ENCODE measurements around the gene KRT83. TPM values are rescaled to one million over a fixed set of nuclear protein-coding genes. Genes with fewer than 3 reads are reported as not detected.
"Not testable (repeated sequence)": the region's sequence is repeated elsewhere in the genome, so short reads cannot be mapped to it uniquely, and the experiment has no call there.

The KRT83 gene
- total RNA-seq, 1 donor from 2014 or later = not detected

DNA sequence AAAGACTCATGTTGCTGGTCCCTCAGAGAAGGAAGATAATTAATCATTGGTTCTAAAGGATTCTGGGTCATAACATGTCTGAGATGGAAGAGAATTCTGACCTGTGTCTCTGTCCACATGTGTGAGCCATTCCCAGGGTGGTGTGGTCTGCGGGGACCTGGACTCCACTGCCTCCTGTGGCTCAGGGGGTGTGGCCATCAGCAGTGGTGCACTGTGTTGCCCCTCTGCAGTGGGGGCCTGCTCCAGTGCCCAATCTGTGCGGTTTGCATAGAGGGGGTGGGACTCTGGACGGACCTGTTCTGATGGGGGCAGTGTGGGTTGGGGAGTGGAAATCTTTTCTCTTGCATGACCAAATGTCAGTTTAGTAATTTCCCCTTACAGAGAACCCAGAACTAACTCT is 32.6 kb upstream of the KRT83 start:
- no peak for DNase-seq (ENCODE audit: low read depth in 2 of 2)

DNA sequence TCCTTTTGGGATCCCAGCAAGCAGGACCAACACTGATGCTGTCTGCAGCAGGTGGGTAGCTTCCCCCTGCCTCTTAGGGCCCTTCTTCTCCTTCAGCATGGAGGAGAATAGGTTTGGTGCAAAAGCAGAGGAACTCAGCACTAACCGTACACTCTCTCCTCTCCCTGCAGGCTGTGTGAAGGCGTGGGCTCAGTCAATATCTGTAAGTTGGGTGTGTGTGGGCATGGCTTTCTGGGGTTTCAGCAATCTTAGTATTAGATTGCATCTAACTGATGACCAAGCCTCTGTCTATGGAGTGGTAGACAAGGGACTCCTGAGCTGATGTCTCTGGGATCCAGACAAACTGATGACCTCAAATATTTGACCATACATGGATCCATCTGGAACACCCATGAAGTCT is 31.8 kb upstream of the KRT83 start:
- no peak for DNase-seq (ENCODE audit: low read depth in 2 of 2)

DNA sequence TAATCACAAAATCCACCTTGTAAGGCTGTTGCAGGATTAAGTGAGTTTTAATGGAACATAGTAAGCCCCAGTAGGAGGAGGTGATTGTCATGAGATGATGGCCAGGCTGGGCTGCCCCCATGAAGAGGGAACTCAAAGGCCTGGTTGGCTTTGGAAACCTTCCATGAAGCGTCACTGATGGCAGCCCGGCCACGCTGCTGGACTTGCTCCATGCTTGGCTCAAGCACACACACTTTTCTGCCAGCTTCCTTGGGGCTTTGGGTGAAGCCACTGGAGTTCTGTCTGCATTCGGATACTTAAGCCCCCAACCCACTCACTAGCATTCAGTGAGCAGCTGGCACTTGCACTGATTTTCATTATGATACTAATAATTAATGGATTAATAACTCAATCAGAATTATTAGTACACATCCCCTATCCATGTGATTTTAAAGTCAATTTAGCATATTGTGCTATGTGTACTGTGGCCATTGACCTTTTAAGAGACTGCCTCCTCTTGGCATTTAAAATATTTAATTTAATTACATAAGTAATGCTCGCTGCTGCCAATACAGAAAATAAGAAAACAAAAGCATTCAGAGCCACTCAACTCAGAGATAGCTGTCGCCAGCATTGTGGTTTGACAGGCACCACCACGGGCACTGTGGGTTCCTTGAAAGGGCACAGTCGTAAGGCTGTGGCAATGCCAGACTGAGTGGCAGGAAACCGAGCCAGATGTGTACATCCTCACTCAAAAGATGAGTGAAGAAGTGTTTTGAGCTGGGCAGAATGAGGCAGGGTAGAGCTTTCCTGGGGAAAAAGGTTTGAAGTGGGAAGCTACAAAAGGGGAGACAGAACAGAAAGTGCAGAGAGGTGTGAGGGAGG is 30.2 kb upstream of the KRT83 start:
- no peak for DNase-seq (ENCODE audit: low read depth in 2 of 2)

DNA sequence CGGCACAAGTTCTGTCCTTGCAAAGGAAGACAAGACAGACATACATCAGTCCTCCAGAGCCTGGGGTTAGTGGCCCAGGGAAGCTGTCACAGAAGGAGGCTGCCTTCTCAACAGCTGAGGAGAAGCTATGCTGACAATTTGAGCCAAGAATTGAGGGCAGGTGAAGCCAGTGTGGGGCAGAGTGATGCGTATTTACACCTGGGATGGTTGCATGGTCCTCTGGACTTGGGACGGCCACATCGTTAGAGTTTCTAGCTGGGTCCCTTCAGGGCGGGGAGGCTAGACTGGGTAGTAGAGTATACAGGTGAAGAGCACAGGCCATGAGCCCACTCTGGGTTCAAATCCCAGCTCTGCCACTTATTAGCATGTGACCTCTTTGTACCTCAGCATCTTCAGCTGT is 29.6 kb upstream of the KRT83 start:
- no peak for DNase-seq (ENCODE audit: low read depth in 2 of 2)

DNA sequence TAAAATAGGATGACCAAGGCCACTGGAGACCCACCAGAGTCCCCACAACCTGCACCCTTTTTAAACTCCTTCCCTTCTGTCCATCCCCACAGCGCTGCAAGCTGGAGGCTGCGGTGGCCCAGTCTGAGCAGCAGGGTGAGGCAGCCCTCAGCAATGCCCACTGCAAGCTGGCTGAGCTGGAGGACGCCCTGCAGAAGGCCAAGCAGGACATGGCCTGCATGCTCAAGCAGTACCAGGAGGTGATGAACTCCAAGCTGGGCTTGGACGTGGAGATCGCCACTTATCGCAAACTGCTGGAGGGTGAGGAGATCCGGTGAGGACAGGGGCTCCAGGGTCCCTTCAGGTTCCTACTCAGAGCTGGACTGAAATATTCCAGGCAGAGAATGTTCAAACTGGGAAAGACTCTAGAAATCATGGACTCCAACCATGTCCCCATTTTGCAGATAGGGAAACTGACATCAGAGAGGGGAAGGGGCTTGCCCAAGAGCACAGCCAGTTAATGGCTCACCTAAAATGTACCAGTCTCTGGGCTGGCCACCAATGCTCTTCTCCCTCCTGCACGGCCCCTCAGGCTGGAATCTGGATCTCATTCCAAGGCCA is 28.9 kb upstream of the KRT83 start:
- DNase-seq (ENCODE audit: low read depth in 2 of 2) = no peak

DNA sequence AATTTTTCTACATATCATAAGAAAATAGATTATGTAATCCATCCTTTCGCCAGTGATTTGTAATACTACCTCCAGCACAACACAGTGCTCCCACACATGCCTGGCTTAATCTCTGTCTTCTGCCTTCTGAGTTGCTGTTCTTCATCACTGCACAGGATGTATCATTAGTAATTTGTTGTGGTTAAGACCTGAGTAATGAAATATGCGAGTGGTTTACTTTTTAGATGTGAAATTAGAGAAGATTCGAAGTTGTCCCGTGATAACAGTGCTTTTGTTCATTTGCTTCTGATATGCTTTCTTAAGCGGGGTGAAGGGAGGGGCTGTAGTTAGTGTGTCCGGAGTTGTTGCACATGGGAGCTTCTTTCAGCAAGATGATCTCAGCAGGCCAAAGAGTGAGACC is 28.0 kb upstream of the KRT83 start:
- DNase-seq (ENCODE audit: low read depth in 2 of 2) = no peak

DNA sequence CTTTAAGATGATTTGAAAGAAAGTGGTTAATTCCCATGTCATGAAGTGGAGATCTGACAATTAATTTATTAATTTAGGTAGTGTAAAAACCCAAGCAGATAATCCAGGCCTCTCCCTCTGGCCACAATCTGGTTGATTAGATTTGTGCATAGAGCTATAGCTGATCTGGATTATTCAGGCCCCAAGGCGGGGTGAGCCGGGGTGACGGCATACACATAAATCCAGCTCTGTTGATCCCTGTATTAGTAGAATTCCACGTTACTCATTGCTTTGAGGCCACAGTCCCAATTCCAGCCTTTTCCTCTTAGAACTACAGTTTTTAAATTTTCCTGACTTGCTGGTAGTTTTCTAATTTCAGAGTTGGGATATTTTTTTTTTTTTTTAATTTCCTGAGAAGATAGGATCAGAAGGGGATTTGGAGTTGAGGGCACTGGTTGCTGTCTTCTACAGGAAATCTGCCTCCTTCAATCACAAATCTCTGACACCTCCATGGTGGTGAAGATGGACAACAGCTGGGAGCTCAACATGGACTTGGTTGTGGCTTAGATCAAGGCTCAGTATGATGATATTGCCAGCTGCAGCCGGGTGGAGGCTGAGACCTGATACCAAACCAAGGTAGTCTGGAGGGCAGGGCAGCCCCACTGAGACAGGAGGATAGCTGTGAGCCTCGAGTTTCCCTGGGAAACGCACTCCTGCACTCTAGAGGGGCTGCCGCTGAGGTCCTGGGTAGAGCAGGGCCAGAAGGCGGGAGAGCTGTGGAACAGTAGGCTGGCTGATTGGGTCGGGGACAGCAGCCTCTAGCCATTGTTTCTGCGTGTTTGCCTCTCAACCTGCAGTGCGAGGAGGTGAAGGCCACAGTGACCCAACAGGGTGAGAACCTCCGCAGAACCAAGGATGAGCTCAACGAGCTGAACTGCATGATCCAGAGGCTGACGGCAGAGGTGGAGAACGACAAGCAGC is 26.6 kb upstream of the KRT83 start:
- DNase-seq (ENCODE audit: low read depth in 2 of 2) = no peak

DNA sequence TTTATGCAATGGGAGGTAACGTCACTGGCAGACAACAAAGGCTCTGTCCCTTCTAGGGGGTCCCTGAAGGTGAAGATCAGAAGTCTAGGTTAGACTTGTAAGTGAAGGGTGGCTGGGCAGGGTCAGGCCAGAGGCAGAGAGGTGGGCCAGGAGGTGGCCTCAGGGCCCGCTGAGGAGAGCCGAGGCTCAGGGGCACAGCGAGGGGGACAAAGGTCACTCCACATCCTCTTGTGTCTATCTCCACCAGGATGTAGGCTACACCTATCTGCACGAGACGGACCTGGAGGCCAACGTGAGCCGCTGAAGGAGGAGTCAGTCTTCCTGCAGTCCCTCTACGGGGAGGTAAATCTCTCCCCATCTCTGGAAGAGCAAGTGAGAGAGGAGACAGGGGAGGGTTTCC is 25.8 kb upstream of the KRT83 start:
- DNase-seq (ENCODE audit: low read depth in 2 of 2) = no peak

DNA sequence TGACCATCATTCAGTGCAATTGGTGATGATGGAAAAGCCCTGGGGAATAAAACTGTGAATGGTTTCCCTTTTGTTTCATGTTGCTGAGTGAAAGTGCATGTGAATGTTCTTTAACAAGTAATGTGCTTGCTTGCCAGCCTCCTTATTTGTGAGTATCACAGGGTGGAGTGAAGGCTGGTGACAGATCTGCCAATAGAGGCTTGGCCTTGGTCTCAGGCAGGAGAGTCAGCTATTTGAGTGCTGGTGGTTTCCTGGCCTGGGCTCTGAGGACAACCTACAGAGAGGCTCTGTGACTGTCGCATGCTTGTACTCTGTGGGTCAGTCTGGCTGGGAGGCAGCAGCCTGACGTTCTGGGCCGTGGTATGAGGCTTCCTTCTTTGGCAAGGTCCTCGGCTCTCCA is 25.4 kb upstream of the KRT83 start:
- no peak for DNase-seq (ENCODE audit: low read depth in 2 of 2)

DNA sequence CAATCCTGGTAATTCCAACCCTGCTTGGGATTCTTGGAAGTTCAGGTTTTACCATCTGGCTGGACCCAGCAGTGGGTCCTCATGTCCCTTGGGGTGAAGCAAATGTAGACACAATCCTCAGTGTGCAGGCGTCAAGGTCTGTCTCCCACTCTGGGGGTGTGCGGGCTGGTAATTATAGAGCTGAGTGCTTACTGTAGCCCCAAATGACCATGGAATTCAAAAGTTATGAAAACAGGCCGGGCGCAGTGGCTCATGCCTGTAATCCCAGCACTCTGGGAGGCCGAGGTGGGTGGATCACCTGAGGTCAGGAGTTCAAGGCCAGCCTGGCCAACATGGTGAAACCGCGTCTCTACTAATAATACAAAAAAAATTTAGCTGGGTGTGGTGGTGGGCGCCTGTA is 23.8 kb upstream of the KRT83 start:
- DNase-seq (ENCODE audit: low read depth in 2 of 2) = not testable (repeated sequence)

DNA sequence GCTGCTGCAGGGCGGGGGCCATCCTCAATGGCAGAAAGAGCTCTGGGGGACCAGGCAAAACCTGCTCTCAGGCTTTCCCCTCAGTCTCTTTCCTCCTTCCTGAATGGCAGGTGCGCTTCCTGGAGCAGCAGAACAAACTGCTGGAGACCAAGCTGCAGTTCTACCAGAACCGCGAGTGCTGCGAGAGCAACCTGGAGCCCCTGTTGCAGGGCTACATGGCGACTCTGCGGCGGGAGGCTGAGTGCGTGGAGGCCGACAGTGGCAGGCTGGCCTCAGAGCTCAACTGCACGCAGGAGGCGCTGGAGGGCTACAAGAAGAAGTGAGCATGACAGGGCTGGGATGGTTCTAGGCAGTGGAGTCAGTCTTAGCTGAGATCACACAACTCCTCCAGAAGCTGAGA is 22.9 kb upstream of the KRT83 start:
- no peak for DNase-seq (ENCODE audit: low read depth in 2 of 2)

DNA sequence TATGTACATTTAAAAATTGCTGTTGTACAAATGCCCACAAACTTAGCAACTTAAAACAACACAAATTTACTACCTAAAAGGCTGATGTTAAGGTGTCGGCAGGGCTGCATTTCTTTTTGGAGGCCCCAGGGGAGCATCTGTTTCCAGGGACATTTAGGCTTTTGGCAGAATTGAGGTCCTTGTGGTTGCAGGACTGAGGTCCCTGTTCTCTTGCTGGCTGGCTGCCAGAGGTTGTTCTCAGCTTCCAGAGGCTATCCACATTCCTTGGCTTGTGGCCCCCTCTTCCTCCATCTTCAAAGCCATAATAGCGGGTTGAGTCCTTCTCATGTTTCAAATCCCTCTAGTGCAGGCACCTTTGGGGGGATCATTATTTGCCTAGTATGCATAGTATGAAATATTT is 22.4 kb upstream of the KRT83 start:
- DNase-seq (ENCODE audit: low read depth in 2 of 2) = no peak

DNA sequence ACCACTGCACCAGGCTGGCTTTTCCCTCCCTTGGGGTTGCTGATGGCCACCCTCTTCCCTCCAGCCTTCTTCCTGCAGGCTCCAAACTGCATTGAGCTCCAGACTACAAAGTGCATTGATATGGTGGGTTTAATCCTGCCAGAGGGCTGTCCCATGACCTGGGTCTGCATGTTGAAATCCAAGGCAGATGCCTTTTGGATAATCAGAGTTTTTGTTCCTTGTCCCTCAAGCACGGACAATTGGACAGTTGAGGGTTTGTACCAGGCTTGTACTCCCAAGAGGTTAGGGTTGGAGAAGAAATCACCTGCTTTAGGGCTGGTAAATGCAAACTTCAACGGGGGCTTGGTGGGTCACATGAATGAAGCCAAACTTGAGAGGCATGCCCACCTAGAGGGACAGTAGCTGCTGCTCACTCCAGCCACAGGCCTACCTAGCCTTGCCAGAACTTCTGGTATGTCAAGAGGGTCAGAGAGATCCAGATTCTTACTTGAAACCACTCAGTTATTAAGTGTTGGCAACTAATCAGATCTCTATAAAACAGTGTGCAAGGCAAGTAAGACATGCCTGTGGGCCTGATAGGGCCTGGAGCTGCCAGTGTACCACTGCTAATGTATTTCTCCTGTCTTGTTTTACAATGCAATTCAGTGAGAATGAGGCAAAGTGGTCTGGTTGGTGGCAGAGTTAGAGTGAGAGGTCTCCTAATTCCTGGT is 21.7 kb upstream of the KRT83 start:
- no peak for DNase-seq (ENCODE audit: low read depth in 2 of 2)

DNA sequence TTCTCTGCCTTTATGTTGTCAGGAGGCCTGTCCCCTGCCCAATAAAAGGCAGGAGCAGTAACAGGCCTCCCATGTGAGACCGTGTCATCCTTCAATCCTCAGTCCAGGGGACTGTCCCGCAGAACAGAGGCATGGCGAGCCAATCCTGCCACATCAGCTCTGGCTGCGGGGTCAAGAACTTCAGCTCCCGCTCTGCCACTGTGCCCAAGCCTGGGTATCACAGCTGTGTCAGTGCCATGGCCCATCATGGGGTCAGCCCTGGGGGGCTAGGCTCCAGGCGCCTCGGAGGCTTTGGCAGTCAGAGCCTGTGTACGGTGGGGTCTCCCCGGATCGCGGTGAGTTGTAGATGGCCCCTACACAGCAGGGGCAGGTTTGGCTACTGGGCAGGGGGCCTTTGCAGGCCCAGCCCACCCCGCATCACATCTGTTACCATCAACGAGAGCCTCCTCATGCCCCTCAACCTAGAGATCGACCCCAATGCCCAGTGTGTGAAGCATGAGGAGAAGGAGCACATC is 19.9 kb upstream of the KRT83 start:
- no peak for DNase-seq (ENCODE audit: low read depth in 2 of 2)

DNA sequence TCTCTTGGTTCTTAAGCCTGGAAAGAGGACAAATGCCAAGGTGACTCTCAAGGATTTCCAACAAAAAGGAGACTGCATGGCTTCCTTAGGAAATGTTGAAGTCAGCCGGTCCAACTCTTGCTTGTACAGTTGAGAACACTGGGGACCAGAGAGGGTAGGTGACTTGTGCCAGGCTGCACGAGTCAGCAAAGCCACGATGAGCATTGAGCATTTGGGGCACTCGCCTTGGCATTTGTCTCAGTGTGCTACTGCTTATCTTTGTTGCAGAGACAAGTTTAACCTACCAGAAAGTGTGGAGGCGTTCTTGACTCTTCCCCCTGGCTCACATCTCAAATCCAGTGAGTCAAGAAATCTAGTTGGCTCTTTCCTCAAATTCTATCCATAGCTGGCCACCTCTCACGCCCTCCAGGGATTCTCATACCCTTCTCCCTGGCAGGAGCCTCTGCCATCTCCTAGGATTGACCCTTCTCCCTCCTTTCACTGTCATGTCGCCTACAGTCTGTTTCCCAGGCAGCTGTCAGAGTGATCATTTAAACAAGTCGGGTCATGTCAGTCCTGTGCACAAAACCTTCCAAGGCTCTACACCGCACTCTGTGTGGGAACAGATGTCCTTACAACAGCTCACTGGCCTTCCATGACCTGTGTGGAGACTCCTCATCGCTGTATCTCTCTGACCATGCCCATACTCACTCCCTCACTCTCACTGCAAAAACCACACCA is 17.2 kb upstream of the KRT83 start:
- no peak for DNase-seq (ENCODE audit: low read depth in 2 of 2)

DNA sequence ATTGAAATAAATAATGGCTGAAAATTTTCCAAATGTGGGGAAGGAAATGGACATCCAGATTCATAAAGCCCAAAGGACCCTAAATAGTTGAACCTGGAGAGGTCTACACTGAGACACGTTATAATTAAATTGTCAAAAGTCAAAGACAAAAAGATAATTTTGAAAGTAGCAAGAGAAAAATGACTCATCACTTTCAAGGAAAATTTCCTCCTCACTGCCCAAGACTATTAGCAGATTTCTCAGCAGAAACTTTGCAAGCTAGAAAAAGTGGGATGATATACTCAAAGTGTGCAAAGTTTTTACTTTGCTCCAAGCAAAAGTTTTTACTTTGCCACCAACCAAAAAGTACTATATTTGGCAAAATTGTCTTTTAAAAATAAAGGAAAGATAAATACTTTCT is 15.9 kb upstream of the KRT83 start:
- no peak for DNase-seq (ENCODE audit: low read depth in 2 of 2)

DNA sequence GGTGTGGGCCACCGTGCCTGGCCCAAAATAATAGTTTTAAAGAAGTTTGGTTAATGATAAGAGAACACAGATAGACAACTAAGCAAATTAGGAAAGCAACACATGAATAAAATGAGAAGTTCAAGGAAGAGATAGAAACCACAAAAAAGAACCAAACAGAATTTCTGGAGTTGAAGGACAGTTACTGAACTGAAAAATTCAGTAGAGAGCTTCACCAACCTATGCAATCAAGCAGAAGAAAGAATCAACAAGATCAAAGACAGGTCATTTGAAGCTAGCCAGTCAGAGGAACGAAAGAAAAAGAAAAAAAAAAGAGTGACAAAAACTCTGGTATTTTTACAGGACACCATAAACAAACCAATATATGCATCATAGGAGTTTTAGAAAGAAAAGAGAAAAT is 15.4 kb upstream of the KRT83 start:
- no peak for DNase-seq (ENCODE audit: low read depth in 2 of 2)

DNA sequence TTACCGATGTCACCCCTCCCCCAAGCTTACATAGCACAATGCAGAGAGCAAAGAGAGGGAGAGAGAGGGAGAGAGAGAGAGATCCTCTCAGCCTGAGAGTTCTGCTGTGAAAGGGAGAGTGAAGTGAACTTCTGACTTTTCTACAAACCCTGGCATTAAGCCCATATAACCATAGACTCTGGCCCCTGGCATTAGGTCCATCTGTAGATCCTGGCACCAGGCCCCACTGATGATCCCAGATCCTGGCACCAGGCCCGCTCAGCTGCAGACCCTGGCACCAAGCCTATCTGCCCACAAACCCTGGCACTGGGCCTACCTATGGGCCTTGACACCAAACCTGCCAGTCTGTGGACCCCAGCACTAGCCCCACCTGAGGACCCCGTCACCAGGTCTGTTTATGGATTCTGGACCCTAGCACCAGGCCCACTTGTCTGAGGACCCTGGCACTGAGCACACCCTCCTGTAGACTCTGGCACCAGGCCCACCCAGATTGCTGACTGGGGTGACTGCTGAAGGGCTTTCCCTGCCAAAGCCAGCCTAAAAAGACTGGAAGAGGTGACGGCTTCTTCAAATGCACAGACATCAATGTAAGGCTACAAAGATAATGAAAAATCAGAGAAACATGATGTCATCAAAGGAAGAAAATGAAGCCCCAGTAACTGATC is 14.5 kb upstream of the KRT83 start:
- DNase-seq (ENCODE audit: low read depth in 2 of 2) = peak in 1 of 2 donors; percentile 8

DNA sequence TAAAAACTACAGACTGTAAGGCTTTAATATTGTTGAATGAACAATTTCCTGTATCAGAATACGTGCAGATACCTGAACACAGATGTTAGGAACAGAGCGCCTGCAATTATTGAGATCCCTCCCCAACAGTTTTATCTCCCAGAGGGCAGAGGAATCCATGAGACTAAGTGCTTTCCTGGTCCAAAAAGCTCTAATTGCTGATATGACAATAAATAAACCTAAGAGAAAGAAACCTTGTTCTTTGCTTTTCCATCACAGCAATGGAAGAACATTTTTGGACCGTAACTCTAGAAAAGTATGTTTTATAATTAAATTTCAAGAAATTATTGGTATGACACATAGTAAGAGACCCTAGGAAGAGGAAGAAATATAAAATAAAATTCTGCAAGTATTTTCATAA is 13.0 kb upstream of the KRT83 start:
- DNase-seq (ENCODE audit: low read depth in 2 of 2) = no peak

DNA sequence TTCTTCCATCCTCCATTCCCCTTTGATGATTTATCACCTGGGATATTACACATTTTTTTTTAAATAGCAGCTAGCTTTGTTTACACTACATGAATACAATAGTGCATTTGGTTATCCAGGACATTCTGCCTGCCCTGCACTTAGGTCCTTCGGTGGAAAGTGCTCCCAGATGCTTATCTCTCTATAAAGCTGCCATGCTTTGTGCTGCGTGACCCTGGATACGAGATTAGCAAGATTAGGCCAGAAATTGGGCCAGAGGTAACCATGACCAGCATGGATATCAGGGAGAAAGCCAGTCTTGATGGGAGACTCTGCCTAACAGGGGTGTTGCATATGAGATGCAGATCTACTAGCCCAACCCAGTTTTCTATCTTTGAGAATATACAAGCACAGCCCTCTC is 12.1 kb upstream of the KRT83 start:
- DNase-seq (ENCODE audit: low read depth in 2 of 2) = no peak
